GM12878 (cell line): ENCODE data around the gene CEACAM6. TPM values are rescaled to one million over a fixed set of nuclear protein-coding genes. Genes with fewer than 3 reads are reported as not detected.

ENCODE experiments used
- ATAC-seq: fragments of 200-7000 bp; cut with Tn5 transposase; 3 replicates; pipeline ENCODE4 v1.9.1; 2020; ENCODE audit warnings: mild to moderate bottlenecking, moderate library complexity
- BruUV-seq: library from RNA; stranded (reverse); fragments of 400-500 nt; replicated peaks from 2 replicates; lab custom pipeline; 2021; lab: Mats Ljungman, UMichigan
- CTCF ChIA-PET: fragments of 300-600 bp; sonication (Branson Sonifier 250); formaldehyde crosslinking; extraction: SDS; loops from one replicate; lab custom pipeline; 2021; ENCODE audit warnings: inconsistent platforms; lab: Yijun Ruan, JAX
- POLR2A ChIA-PET: fragments of 350-600 bp; formaldehyde crosslinking; extraction: SDS; loops from one replicate; lab custom pipeline; 2021; ENCODE audit warnings: inconsistent platforms; lab: Charles Lee
- RAD21 ChIA-PET: fragments of 300-600 bp; sonication (Branson Sonifier 250); formaldehyde crosslinking; loops from one replicate; lab custom pipeline; 2023; ENCODE audit warnings: antibody characterized with exemption; ENCODE audit not compliant: unreplicated experiment; lab: Charles Lee
- SMC1A ChIA-PET: fragments of 300-600 bp; sonication (Branson Sonifier 250); formaldehyde crosslinking; loops from one replicate; lab custom pipeline; 2023; ENCODE audit not compliant: unreplicated experiment, uncharacterized antibody; lab: Charles Lee
- DNase-seq: peaks from one replicate; pipeline ENCODE4 v3.0.0-alpha.2; 2011; ENCODE audit warnings: low read depth, low spot score
- FAIRE-seq: peaks from 3 replicates; lab custom pipeline; 2011; peaks lifted over from hg19 to GRCh38; lab: Jason Lieb, UNC
- H2AFZ ChIP-seq: 2 replicates; pipeline ENCODE4 v1.6.0; 2011; ENCODE audit warnings: low read depth, low read length, control low read depth; ENCODE audit not compliant: control insufficient read depth
- H3K27ac ChIP-seq: 2 replicates; pipeline ENCODE4 v1.5.1; 2011; ENCODE audit warnings: control low read depth; ENCODE audit not compliant: control insufficient read depth, insufficient read depth
- H3K27me3 ChIP-seq, 2 experiments: replicated peaks in 1 of 2; 2 replicates each; pipeline versions ENCODE4 v1.6.0 to v1.6.1; 2011; ENCODE audit warnings: low read length in 1 of 2; ENCODE audit not compliant: control insufficient read depth in 2 of 2, insufficient read depth in 2 of 2
- H3K36me3 ChIP-seq, 2 experiments: 2 replicates each; pipeline ENCODE4 v1.5.1; 2011; ENCODE audit warnings: low read length in 1 of 2; ENCODE audit not compliant: control insufficient read depth in 2 of 2, insufficient read depth in 2 of 2
- H3K4me1 ChIP-seq: 2 replicates; pipeline ENCODE4 v1.6.1; 2011; ENCODE audit warnings: mild to moderate bottlenecking, low read length, moderate library complexity, mixed read lengths; ENCODE audit not compliant: control insufficient read depth, insufficient read depth
- H3K4me2 ChIP-seq: 2 replicates; pipeline ENCODE4 v1.6.0; 2011; ENCODE audit warnings: control low read depth; ENCODE audit not compliant: control insufficient read depth, insufficient read depth
- H3K4me3 ChIP-seq: fragments of 200-600 bp; sonication (generic); 2 replicates; pipeline ENCODE4 v1.5.1; 2016
- H3K79me2 ChIP-seq: 2 replicates; pipeline ENCODE4 v1.6.0; 2011; ENCODE audit warnings: low read length; ENCODE audit not compliant: control insufficient read depth, insufficient read depth
- H3K9ac ChIP-seq: 2 replicates; pipeline ENCODE4 v1.8.0; 2011; ENCODE audit warnings: low read length, control low read depth, mixed read lengths; ENCODE audit not compliant: control insufficient read depth, insufficient read depth
- H3K9me3 ChIP-seq: replicated peaks from 3 replicates; pipeline ENCODE4 v1.5.1; 2011; ENCODE audit warnings: mild to moderate bottlenecking, low read length; ENCODE audit not compliant: control insufficient read depth, insufficient read depth
- H4K20me1 ChIP-seq: 2 replicates; pipeline ENCODE4 v1.6.0; 2011; ENCODE audit not compliant: control insufficient read depth, insufficient read depth
- ATF3 ChIP-seq: IDR thresholded peaks from 2 replicates; pipeline ENCODE4 v1.6.1; 2011; ENCODE audit warnings: low read depth, mild to moderate bottlenecking, low read length, moderate library complexity, borderline replicate concordance; ENCODE audit errors: extremely low read depth
- CEBPB ChIP-seq, 2 experiments: fragments of 150-350 bp in 1 of 2; IDR thresholded peaks; 2 replicates each; pipeline ENCODE4 v1.6.1; 2012 to 2014; ENCODE audit warnings: low read depth in 2 of 2, low read length in 2 of 2, borderline replicate concordance in 1 of 2, inconsistent platforms in 1 of 2
- CREB1 ChIP-seq: IDR thresholded peaks from 2 replicates; pipeline ENCODE4 v1.6.1; 2012; ENCODE audit warnings: low read depth, mild to moderate bottlenecking, inconsistent platforms
- LARP7 ChIP-seq: fragments of 450-650 bp; IDR thresholded peaks from 2 replicates; pipeline ENCODE4 v1.6.1; 2017; ENCODE audit warnings: mild to moderate bottlenecking
- MYC ChIP-seq: IDR thresholded peaks from 2 replicates; pipeline ENCODE4 v1.6.1; 2011; ENCODE audit warnings: mild to moderate bottlenecking, low read length, moderate library complexity, inconsistent platforms; ENCODE audit not compliant: insufficient read depth, insufficient replicate concordance, insufficient read length, severe bottlenecking
- NBN ChIP-seq: fragments of 450-650 bp; IDR thresholded peaks from 2 replicates; pipeline ENCODE4 v1.6.1; 2016
- NR2C1 ChIP-seq: fragments of 450-650 bp; IDR thresholded peaks from 2 replicates; pipeline ENCODE4 v1.6.1; 2017; ENCODE audit warnings: antibody characterized with exemption, mild to moderate bottlenecking, moderate library complexity
- NRF1 ChIP-seq: conservative IDR thresholded peaks from 2 replicates; pipeline ENCODE4 v1.6.1; 2011; ENCODE audit warnings: mild to moderate bottlenecking, low read depth, low read length, improper control_type of control experiment
- PKNOX1 ChIP-seq: fragments of 450-650 bp; IDR thresholded peaks from 2 replicates; pipeline ENCODE4 v1.6.1; 2016; ENCODE audit warnings: mild to moderate bottlenecking
- RAD21 ChIP-seq: IDR thresholded peaks from 2 replicates; pipeline ENCODE4 v1.6.1; 2011; ENCODE audit warnings: mild to moderate bottlenecking, low read depth, low read length, moderate library complexity; ENCODE audit not compliant: insufficient read depth
- SP1 ChIP-seq: IDR thresholded peaks from one replicate; pipeline ENCODE4 v1.6.1; 2011; ENCODE audit warnings: low read depth, low read length
- SPI1 ChIP-seq: IDR thresholded peaks from 2 replicates; pipeline ENCODE4 v1.6.1; 2011; ENCODE audit warnings: low read depth, mild to moderate bottlenecking, low read length, moderate library complexity, borderline replicate concordance; ENCODE audit not compliant: insufficient read depth
- STAT1 ChIP-seq: fragments of 450-650 bp; conservative IDR thresholded peaks from 2 replicates; pipeline ENCODE4 v1.6.1; 2014; ENCODE audit warnings: antibody characterized with exemption, mild to moderate bottlenecking
- YY1 ChIP-seq: IDR thresholded peaks from 2 replicates; pipeline ENCODE4 v1.6.1; 2011; ENCODE audit warnings: low read depth, mild to moderate bottlenecking, low read length
- ZNF24 ChIP-seq: fragments of 450-650 bp; IDR thresholded peaks from 2 replicates; pipeline ENCODE4 v1.6.1; 2017; ENCODE audit warnings: antibody characterized with exemption, mild to moderate bottlenecking
- WGBS: methylation state at CpG from one replicate; pipeline ENCODE4 v1.1.6; 2016; ENCODE audit warnings: low lambda C conversion rate; ENCODE audit not compliant: insufficient replicate concordance, insufficient coverage; ENCODE audit errors: missing lambda C conversion rate; 5-methylcytosine and 5-hydroxymethylcytosine counted together
- in situ Hi-C: fragments of 300-500 bp; cut with MboI; formaldehyde crosslinking; loops from 9 replicates; pipeline ENCODE4 v1.14.3; 2018; ENCODE audit warnings: mixed read lengths
- intact Hi-C: fragments of 100-400 bp; cut with micrococcal nuclease; formaldehyde crosslinking; loops from one replicate; pipeline ENCODE4 v1.14.2; 2022; ENCODE audit not compliant: unreplicated experiment
- polyA plus RNA-seq, 11 experiments: library from polyadenylated mRNA; depleted of rRNA in 4 of 11; unstranded in 6 of 11; stranded (reverse) in 5 of 11; fragments of >200 nt; fragmentation: Nextera tagmentation in 4 of 11; fragmentation: Illumina TruSeq in 1 of 11; extraction: Ambion mirVana in 4 of 11; extraction: Trizol in 1 of 11; gene quantifications; 1 replicate in 1 of 11; 2 replicates in 10 of 11; pipeline versions ENCODE4 v1.2.1 to v1.2.3, GENCODE V29; 2011 to 2016; ENCODE audit warnings: inconsistent platforms in 2 of 11, missing spikeins in 2 of 11, low read depth in 1 of 11
- total RNA-seq, 4 experiments: library from RNA; depleted of rRNA in 3 of 4; stranded (reverse); fragments of >200 nt in 3 of 4; fragmentation: Illumina TruSeq in 1 of 4; extraction: Trizol in 1 of 4; gene quantifications; 2 replicates each; pipeline versions ENCODE4 v1.2.1 to v1.2.3, GENCODE V29; 2013 to 2021
- TF ChIP-seq, protein P1 (sequence below), 3 experiments: IDR thresholded peaks in 2 of 3; conservative IDR thresholded peaks in 1 of 3; 2 replicates each; pipeline ENCODE4 v1.5.1; 2011; ENCODE audit warnings: low read depth in 3 of 3, low read length in 3 of 3, mild to moderate bottlenecking in 3 of 3, control low read depth in 2 of 3, moderate library complexity in 2 of 3, inconsistent platforms in 1 of 3, mixed read lengths in 1 of 3; ENCODE audit not compliant: control insufficient read depth in 2 of 3, insufficient read depth in 1 of 3; ENCODE audit errors: extremely low read depth in 1 of 3

CEACAM6 gene
- total and polyA plus RNA-seq, 10 of the 15 experiments (the other 5 are each of a cell fraction or from before 2014, with no cell fraction given) = 0.26 TPM; not detected in 9

DNA sequence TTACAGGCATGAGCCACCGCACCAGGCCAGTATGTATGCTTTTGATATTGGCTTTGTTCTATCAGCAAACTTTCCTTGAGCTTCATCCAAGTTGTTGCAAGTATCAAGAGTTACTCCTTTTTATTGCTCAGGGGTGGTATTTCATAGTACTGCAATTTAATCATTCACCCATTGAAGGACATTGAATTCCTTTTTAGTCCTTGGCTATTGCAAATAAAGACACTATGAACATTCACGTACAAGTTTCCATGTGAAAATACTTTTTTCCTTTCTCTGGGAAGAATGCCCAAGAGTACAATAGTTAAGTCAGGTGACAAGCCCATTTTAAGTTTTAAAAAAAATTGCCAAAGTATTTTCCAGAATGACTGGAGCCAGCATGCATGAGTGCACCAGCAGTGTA is 61.4 kb downstream of the CEACAM6 start (continued):
- TF ChIP-seq, protein P1, sequence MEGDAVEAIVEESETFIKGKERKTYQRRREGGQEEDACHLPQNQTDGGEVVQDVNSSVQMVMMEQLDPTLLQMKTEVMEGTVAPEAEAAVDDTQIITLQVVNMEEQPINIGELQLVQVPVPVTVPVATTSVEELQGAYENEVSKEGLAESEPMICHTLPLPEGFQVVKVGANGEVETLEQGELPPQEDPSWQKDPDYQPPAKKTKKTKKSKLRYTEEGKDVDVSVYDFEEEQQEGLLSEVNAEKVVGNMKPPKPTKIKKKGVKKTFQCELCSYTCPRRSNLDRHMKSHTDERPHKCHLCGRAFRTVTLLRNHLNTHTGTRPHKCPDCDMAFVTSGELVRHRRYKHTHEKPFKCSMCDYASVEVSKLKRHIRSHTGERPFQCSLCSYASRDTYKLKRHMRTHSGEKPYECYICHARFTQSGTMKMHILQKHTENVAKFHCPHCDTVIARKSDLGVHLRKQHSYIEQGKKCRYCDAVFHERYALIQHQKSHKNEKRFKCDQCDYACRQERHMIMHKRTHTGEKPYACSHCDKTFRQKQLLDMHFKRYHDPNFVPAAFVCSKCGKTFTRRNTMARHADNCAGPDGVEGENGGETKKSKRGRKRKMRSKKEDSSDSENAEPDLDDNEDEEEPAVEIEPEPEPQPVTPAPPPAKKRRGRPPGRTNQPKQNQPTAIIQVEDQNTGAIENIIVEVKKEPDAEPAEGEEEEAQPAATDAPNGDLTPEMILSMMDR (IDR thresholded peaks at IDR 0.05 in 2 of 3, conservative IDR thresholded peaks at IDR 0.05 in 1 of 3; ENCODE audit: control insufficient read depth in 2 of 3, extremely low read depth in 1 of 3, insufficient read depth in 1 of 3, low read depth in 3 of 3, low read length in 3 of 3) = no peak
- TF ChIP-seq CEBPB (IDR thresholded peaks at IDR 0.05; ENCODE audit: borderline replicate concordance in 1 of 2, low read depth in 2 of 2, low read length in 2 of 2) (no peak), MYC (no peak), CREB1 (no peak), SP1 (no peak)

DNA sequence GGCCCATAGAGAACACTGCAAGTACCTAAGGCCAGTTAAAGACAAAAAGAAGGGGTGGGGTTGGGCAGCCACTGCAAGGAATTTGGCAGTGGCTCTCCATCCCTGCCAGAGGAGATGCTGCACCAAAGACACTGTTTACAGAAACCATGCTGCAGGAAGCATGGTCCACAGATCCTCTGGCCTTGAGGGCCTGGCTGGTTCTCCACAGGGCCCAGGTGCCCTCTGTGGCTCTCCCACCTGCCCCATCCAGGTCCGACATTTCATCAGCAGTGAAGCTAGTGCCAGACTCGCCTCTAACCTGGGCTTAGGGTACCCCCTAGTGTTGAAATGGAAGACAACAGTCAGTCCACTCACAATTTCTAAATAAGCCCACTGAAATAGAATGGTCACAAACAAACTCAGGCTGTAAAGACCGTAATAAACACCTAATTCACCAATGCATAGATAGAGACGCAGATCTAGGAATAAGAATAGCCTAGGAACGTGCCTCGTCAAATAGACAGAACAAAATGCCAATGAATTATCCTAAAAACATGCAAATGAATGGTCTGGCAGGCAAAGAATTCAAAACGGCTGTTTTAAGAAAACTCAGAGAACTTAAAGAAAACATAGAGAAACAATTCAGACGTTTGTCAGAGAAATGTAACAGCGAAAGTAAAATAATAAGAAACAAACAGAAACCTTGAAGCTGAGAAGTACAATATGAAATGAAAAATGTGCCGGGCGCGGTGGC is 65.8 kb downstream of the CEACAM6 start:
- Histone ChIP-seq H3K79me2 (no peaks in the 10 kb centered on the region), H3K9ac (no peak overlapping the region), H3K4me2 (no peak overlapping the region), H3K36me3 (no peaks in the 10 kb centered on the region), H3K27ac (no peak overlapping the region), H2AFZ (no peak overlapping the region), H3K9me3 (no peaks in the 10 kb centered on the region), H3K4me3 (no peak overlapping the region), H3K27me3 (no peaks in the 10 kb centered on the region), H4K20me1 (no peaks in the 10 kb centered on the region), H3K4me1 (no peaks in the 10 kb centered on the region)
- ChIA-PET CTCF (interaction anchor here (0.6 to 9.0 kb wide), 16 partner anchors 9 to 1200 kb away, joined by 3 to 188 read pairs (median 5); partner anchors contain the start of genes CEACAM3, CEACAM6 and RABAC1), RAD21 (interaction anchor here (0.6 to 3.9 kb wide), 5 partner anchors 27 to 560 kb away, joined by 3 to 37 read pairs (median 4); partner anchors contain the start of gene CEACAM3), POLR2A (interaction anchor here (1.4 kb wide), 1 partner anchor 28 kb away, joined by 4 read pairs; no protein-coding TSS in a partner anchor), SMC1A (interaction anchor here (1.0 to 3.9 kb wide), 5 partner anchors 27 to 114 kb away, joined by 3 to 47 read pairs (median 4); partner anchors contain the start of gene CEACAM3)
- 31% methylated on average over 12 of the region's 12 CpGs for WGBS
- ATAC-seq (peak; percentile 93), DNase-seq (peak; percentile 12), FAIRE-seq (peak; percentile 83)
- no TSS peak for BruUV-seq
- in situ Hi-C loops = no loop called here
- intact Hi-C loops = loop anchor here (1.0 kb wide), 2 partner anchors 28 to 68 kb away; no protein-coding TSS in a partner anchor
- no peak for TF ChIP-seq SPI1
- no peak for TF ChIP-seq ZNF24
- no peak for TF ChIP-seq NR2C1
- TF ChIP-seq YY1 = peak; percentile 51; the same call in 1 of the 2 replicates
- peak; percentile 94 for TF ChIP-seq RAD21
- no peak for TF ChIP-seq STAT1
- TF ChIP-seq ATF3 = no peak
- TF ChIP-seq PKNOX1 = no peak
- TF ChIP-seq LARP7 = no peak
- no peak for TF ChIP-seq NRF1
- TF ChIP-seq NBN = no peak
